IMR-90 (cell line): ENCODE measurements around the gene RLN3.

Experiments
- CEBPB ChIP-seq: IDR thresholded peaks from 2 replicates; pipeline ENCODE4 v1.6.1; 2012; ENCODE audit warnings: low read depth, low read length, improper control_type of control experiment
- CHD1 ChIP-seq: IDR thresholded peaks from 2 replicates; pipeline ENCODE4 v1.6.1; 2012; ENCODE audit warnings: low read depth, low read length, improper control_type of control experiment
- CTCF ChIP-seq: conservative IDR thresholded peaks from 2 replicates; pipeline ENCODE4 v1.5.1; 2012; ENCODE audit warnings: mild to moderate bottlenecking, low read depth, low read length, improper control_type of control experiment
- FOS ChIP-seq: fragments of 150-350 bp; IDR thresholded peaks from 2 replicates; pipeline ENCODE4 v1.6.1; 2016; ENCODE audit warnings: low read depth, low read length
- MAFK ChIP-seq: IDR thresholded peaks from 2 replicates; pipeline ENCODE4 v1.6.1; 2012; ENCODE audit warnings: low read depth, low read length, improper control_type of control experiment
- POLR2A ChIP-seq: IDR thresholded peaks from 2 replicates; pipeline ENCODE4 v1.6.1; 2012; ENCODE audit warnings: mild to moderate bottlenecking, low read depth, low read length
- RAD21 ChIP-seq: IDR thresholded peaks from 2 replicates; pipeline ENCODE4 v1.6.1; 2012; ENCODE audit warnings: low read length, improper control_type of control experiment
- USF2 ChIP-seq: fragments of 150-350 bp; IDR thresholded peaks from 2 replicates; pipeline ENCODE4 v1.6.1; 2017; ENCODE audit warnings: mild to moderate bottlenecking, antibody characterized with exemption, low read length, low read depth

GRCh38 chr19:14056069-14056666 lies 28.2 kb downstream of the RLN3 start:
- TF ChIP-seq RAD21 (no peak), CTCF (no peak), POLR2A (no peak), CEBPB (no peak), MAFK (no peak), CHD1 (no peak), FOS (no peak), USF2 (no peak)
